Trophoblast cell (in vitro differentiated cells and primary cell): Measurements from ENCODE around the gene IGSF10.

Source experiments
- DNase-seq, 2 donors: peaks; one replicate each; pipeline ENCODE4 v3.0.0-alpha.2; 2016
- H2AFZ ChIP-seq: 2 replicates; pipeline ENCODE4 v1.6.1; 2013; ENCODE audit warnings: low read length, moderate library complexity, mild to moderate bottlenecking; ENCODE audit not compliant: insufficient read depth, poor library complexity
- H2AK5ac ChIP-seq: 2 replicates; pipeline ENCODE4 v1.6.1; 2013; ENCODE audit warnings: mild to moderate bottlenecking, low read length
- H2BK120ac ChIP-seq: 2 replicates; pipeline ENCODE4 v1.6.1; 2013; ENCODE audit warnings: low read length, mild to moderate bottlenecking, moderate library complexity; ENCODE audit not compliant: insufficient read depth, poor library complexity
- H2BK12ac ChIP-seq: 2 replicates; pipeline ENCODE4 v1.6.1; 2013; ENCODE audit warnings: mild to moderate bottlenecking, low read length, moderate library complexity
- H2BK5ac ChIP-seq: 2 replicates; pipeline ENCODE4 v1.6.1; 2013; ENCODE audit warnings: low read length, low read depth, moderate library complexity, mild to moderate bottlenecking; ENCODE audit not compliant: poor library complexity
- H3K14ac ChIP-seq: 2 replicates; pipeline ENCODE4 v1.6.1; 2013; ENCODE audit warnings: mild to moderate bottlenecking, low read length
- H3K18ac ChIP-seq: 2 replicates; pipeline ENCODE4 v1.6.1; 2013; ENCODE audit warnings: mild to moderate bottlenecking, low read length
- H3K23ac ChIP-seq: 2 replicates; pipeline ENCODE4 v1.6.1; 2013; ENCODE audit warnings: low read length
- H3K27ac ChIP-seq: 2 replicates; pipeline ENCODE4 v1.5.1; 2013; ENCODE audit warnings: low read depth, mild to moderate bottlenecking, inconsistent platforms, low read length, moderate library complexity
- H3K27me3 ChIP-seq: 2 replicates; pipeline ENCODE4 v1.6.1; 2013; ENCODE audit warnings: inconsistent platforms, mild to moderate bottlenecking, low read length, moderate library complexity; ENCODE audit not compliant: insufficient read depth
- H3K36me3 ChIP-seq, 2 experiments: 1 replicate in 1 of 2; 2 replicates in 1 of 2; pipeline ENCODE4 v1.6.1; 2013; ENCODE audit warnings: low read length in 2 of 2, mild to moderate bottlenecking in 2 of 2, moderate library complexity in 1 of 2; ENCODE audit not compliant: insufficient read depth in 2 of 2, control insufficient read depth in 1 of 2
- H3K4ac ChIP-seq: 2 replicates; pipeline ENCODE4 v1.6.1; 2013; ENCODE audit warnings: low read depth, mild to moderate bottlenecking, low read length, moderate library complexity
- H3K4me1 ChIP-seq, 2 experiments: 1 replicate in 1 of 2; 2 replicates in 1 of 2; pipeline ENCODE4 v1.6.1; 2013; ENCODE audit warnings: low read length in 2 of 2, mild to moderate bottlenecking in 2 of 2, moderate library complexity in 1 of 2; ENCODE audit not compliant: insufficient read depth in 2 of 2, control insufficient read depth in 1 of 2
- H3K4me2 ChIP-seq: 2 replicates; pipeline ENCODE4 v1.6.1; 2013; ENCODE audit warnings: inconsistent platforms, mild to moderate bottlenecking, low read length, moderate library complexity
- H3K4me3 ChIP-seq: 2 replicates; pipeline ENCODE4 v1.5.1; 2013; ENCODE audit warnings: mild to moderate bottlenecking, low read depth, low read length, inconsistent platforms
- H3K79me1 ChIP-seq: one replicate; pipeline ENCODE4 v1.6.1; 2013; ENCODE audit warnings: low read length
- H3K79me2 ChIP-seq: 2 replicates; pipeline ENCODE4 v1.6.1; 2013; ENCODE audit warnings: low read length, mild to moderate bottlenecking; ENCODE audit not compliant: control insufficient read depth, insufficient read depth, poor library complexity
- H3K9ac ChIP-seq: 2 replicates; pipeline ENCODE4 v1.6.1; 2013; ENCODE audit warnings: mild to moderate bottlenecking, low read length
- H3K9me3 ChIP-seq: 2 replicates; pipeline ENCODE4 v1.6.1; 2013; ENCODE audit warnings: low read depth, mild to moderate bottlenecking, control low read depth, inconsistent platforms, low read length; ENCODE audit not compliant: insufficient read depth
- H4K12ac ChIP-seq: 2 replicates; pipeline ENCODE4 v1.6.1; 2013; ENCODE audit warnings: low read depth, mild to moderate bottlenecking, low read length, moderate library complexity
- H4K8ac ChIP-seq: 2 replicates; pipeline ENCODE4 v1.6.1; 2013; ENCODE audit warnings: low read depth, mild to moderate bottlenecking, low read length, moderate library complexity
- H4K91ac ChIP-seq: one replicate; pipeline ENCODE4 v1.6.1; 2013; ENCODE audit warnings: low read depth, mild to moderate bottlenecking, low read length, moderate library complexity
- WGBS: extraction: QIAGEN DNeasy Blood & Tissue Kit; methylation state at CpG from one replicate; pipeline ENCODE4 v1.1.7; 2013; ENCODE audit warnings: missing lambda C conversion rate; ENCODE audit not compliant: insufficient read length, insufficient coverage; ENCODE audit errors: extremely low coverage; 5-methylcytosine and 5-hydroxymethylcytosine counted together

Gene IGSF10

DNA sequence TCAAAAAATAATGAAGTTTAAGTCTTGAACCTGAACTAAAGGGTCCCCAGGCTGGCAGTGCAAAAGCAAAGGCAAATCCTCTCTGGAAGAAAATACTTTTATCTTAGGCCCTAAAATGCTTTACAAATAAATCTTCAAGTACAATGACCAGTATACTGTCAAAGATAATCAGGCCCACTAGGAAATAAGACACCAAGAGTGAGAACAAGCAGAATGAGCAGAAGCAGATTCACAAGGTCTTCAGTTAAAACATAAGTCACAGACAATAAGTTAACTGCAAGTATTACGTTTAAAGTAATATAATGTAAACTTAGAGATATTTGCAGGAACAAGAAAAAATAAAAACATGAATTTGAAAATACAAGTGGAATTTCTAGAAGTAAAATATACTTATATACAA lies 42.2 kb upstream of the IGSF10 start:
- Histone ChIP-seq H4K91ac (no peak overlapping the region), H4K12ac (no peak overlapping the region), H3K18ac (no peak overlapping the region), H3K27ac (no peak overlapping the region), H2AK5ac (no peak overlapping the region), H2BK120ac (no peak overlapping the region), H3K4ac (no peak overlapping the region), H3K79me2 (no peaks in the 10 kb centered on the region), H3K9ac (no peak overlapping the region), H2BK12ac (no peak overlapping the region), H3K27me3 (no peaks in the 10 kb centered on the region), H2AFZ (no peak overlapping the region), H3K4me1 (no peaks in the 10 kb centered on the region), H3K4me2 (no peak overlapping the region), H3K23ac (no peak overlapping the region), H3K9me3 (no peaks in the 10 kb centered on the region), H3K14ac (no peak overlapping the region), H3K36me3 (no peaks in the 10 kb centered on the region), H2BK5ac (no peak overlapping the region), H3K79me1 (no peaks in the 10 kb centered on the region), H3K4me3 (no peak overlapping the region), H4K8ac (no peak overlapping the region)
- WGBS: no CpG with 5 or more reads among the region's 1 CpG
- DNase-seq: no peak

DNA sequence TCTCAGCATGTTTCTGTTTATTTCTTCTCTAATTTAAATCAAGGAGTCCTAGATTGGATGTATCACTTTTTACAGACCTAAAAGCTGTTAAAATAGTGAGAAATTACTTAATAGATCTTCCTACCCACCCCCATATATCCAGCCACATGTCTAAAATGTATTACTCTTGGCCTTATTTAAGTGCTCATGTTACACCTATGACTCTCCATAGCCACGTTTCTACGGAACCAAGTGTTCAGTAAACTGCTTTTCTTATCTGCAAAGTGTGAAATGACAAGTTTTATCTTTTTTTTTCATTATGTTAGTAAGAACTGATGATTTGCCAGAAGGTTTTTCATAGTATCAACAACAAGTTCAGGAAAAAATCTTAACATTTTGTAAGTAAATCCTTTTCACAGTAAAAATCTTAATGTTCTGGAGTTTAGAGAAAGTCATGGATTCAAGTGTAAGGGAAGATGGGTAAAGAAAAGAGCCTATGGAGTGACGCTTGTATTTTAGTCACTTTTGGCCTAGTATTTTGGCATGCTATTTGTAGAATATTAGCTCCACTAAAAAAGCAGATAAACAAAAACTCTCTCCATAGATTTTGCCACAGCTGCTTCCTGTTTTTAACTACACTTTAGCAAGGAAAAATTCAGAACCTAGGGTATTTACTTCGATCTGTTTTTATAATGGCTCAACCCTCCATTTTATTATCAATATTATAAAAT lies 41.2 kb upstream of the IGSF10 start:
- Histone ChIP-seq H3K27ac (no peak overlapping the region), H3K4me2 (no peak overlapping the region), H4K91ac (no peak overlapping the region)

DNA sequence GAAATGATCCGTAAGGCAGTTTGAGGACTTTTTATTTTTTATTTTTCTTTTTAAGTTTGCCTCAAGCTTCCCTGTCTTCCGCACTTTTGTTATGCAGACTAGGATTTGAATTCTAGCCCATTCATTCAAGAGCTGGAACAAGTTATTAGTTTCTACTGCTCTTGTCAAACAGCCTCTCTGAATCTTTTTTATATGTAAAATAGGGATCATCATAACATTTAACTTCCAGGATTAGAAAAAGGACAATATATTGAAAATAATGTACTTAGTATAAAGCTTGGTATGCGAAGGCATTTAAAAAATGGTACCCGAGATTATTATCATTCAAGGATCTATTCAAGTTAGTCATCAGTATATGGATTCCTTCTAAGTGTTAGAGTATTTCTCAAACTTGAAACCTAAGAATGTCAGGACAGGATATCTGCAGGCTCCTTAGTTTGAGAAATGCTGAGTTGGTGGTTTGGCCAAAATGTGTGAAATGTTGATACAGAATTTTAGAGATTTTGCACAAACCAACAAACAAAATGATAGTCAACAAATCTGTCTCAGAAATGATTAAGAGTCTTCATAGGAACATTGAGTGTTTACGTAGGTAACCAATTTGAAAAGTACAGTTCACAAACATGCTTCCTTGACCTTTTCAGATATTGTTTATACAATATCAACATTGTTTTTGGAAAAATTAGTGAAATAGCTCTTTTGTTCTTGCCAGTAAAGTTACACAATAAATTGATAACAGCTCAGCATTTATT lies 40.5 kb upstream of the IGSF10 start:
- Histone ChIP-seq H3K4me2 (no peak overlapping the region), H3K23ac (no peak overlapping the region), H4K12ac (no peak overlapping the region), H3K18ac (no peak overlapping the region), H3K9ac (no peak overlapping the region), H3K14ac (no peak overlapping the region), H3K4ac (no peak overlapping the region), H3K79me2 (no peaks in the 10 kb centered on the region), H2AK5ac (no peak overlapping the region), H2AFZ (no peak overlapping the region), H3K4me1 (no peaks in the 10 kb centered on the region), H2BK5ac (no peak overlapping the region), H2BK12ac (no peak overlapping the region), H3K79me1 (no peaks in the 10 kb centered on the region), H4K91ac (no peak overlapping the region), H3K9me3 (no peaks in the 10 kb centered on the region), H3K27ac (no peak overlapping the region), H4K8ac (no peak overlapping the region), H3K4me3 (no peak overlapping the region), H2BK120ac (no peak overlapping the region), H3K36me3 (no peaks in the 10 kb centered on the region), H3K27me3 (no peaks in the 10 kb centered on the region)
- WGBS: no CpG with 5 or more reads among the region's 5 CpGs
- DNase-seq: no peak

More for the DNA sequence above, 41.2 kb upstream of the IGSF10 start:
- Histone ChIP-seq H2BK12ac (no peak overlapping the region), H3K4ac (no peak overlapping the region), H3K27me3 (no peaks in the 10 kb centered on the region), H4K12ac (no peak overlapping the region), H3K18ac (no peak overlapping the region), H3K79me2 (no peaks in the 10 kb centered on the region), H2AK5ac (no peak overlapping the region), H3K36me3 (no peaks in the 10 kb centered on the region), H3K79me1 (no peaks in the 10 kb centered on the region), H3K14ac (no peak overlapping the region), H4K8ac (no peak overlapping the region), H3K9ac (no peak overlapping the region), H2BK120ac (no peak overlapping the region), H2BK5ac (no peak overlapping the region), H3K23ac (no peak overlapping the region), H3K9me3 (no peaks in the 10 kb centered on the region), H3K4me3 (no peak overlapping the region), H2AFZ (no peak overlapping the region), H3K4me1 (no peaks in the 10 kb centered on the region)
- no CpG with 5 or more reads among the region's 4 CpGs for WGBS
- no peak for DNase-seq

DNA sequence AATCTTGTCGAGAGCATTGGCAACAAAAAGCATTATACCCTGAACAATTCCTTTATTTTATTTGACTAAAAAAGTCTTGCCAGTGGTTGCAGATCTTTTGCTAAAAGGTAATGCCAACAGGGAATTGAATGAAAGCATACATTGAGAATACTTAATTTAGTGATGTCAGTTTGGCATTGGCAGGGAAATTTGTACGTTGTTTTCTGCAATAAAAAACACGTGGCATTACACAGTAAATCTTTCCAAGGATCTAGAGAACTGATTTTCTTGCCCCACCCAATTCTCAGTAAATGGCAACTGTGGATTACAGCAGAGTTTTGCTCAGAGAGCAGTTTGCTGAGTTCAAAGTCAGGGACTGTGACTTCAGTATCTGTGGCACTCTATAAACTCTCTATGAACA lies 38.3 kb upstream of the IGSF10 start:
- Histone ChIP-seq H4K8ac (no peak overlapping the region), H2BK120ac (no peak overlapping the region), H2BK5ac (no peak overlapping the region), H3K4ac (no peak overlapping the region), H3K4me1 (no peaks in the 10 kb centered on the region), H4K91ac (no peak overlapping the region), H3K36me3 (no peaks in the 10 kb centered on the region), H3K4me3 (no peak overlapping the region), H3K9me3 (no peaks in the 10 kb centered on the region), H3K14ac (no peak overlapping the region), H2AFZ (no peak overlapping the region), H3K79me2 (no peaks in the 10 kb centered on the region), H2AK5ac (no peak overlapping the region), H3K23ac (no peak overlapping the region), H2BK12ac (no peak overlapping the region), H4K12ac (no peak overlapping the region), H3K4me2 (no peak overlapping the region), H3K9ac (no peak overlapping the region), H3K27ac (no peak overlapping the region), H3K18ac (no peak overlapping the region), H3K79me1 (no peaks in the 10 kb centered on the region), H3K27me3 (no peaks in the 10 kb centered on the region)
- no CpG with 5 or more reads among the region's 3 CpGs for WGBS
- DNase-seq: no peak
